ENCODE data around the gene SLC23A3.

Gene SLC23A3

GRCh38 chr2:219126555-219126954 lies 43.3 kb downstream of the SLC23A3 start:
- no peak overlapping the region for H3K4me3 ChIP-seq (ENCODE audit: low read depth, low read length)
- TF ChIP-seq CTCF (IDR thresholded peaks at IDR 0.05; ENCODE audit: insufficient read depth, low read depth, low read length, missing control alignments), result no peak
- no peak for DNase-seq (ENCODE audit: low read depth)

GRCh38 chr2:219125886-219126270 lies 44.0 kb downstream of the SLC23A3 start:
- no peak for TF ChIP-seq CTCF (IDR thresholded peaks at IDR 0.05; ENCODE audit: insufficient read depth, low read depth, low read length, missing control alignments)
- no peak overlapping the region for H3K4me3 ChIP-seq (ENCODE audit: low read depth, low read length)
- no peak for DNase-seq (ENCODE audit: low read depth)

GRCh38 chr2:219125225-219125885 lies 44.5 kb downstream of the SLC23A3 start:
- no peak overlapping the region for H3K4me3 ChIP-seq (ENCODE audit: low read depth, low read length)
- no peak for TF ChIP-seq CTCF (IDR thresholded peaks at IDR 0.05; ENCODE audit: insufficient read depth, low read depth, low read length, missing control alignments)
- DNase-seq (ENCODE audit: low read depth), result no peak

GRCh38 chr2:219124381-219125110 lies 45.3 kb downstream of the SLC23A3 start:
- H3K4me3 ChIP-seq (ENCODE audit: low read depth, low read length), result no peak overlapping the region
- DNase-seq (ENCODE audit: low read depth), result no peak
- TF ChIP-seq CTCF (IDR thresholded peaks at IDR 0.05; ENCODE audit: insufficient read depth, low read depth, low read length, missing control alignments), result no peak

GRCh38 chr2:219123356-219124135 lies 46.3 kb downstream of the SLC23A3 start:
- no peak for DNase-seq (ENCODE audit: low read depth)
- no peak for TF ChIP-seq CTCF (IDR thresholded peaks at IDR 0.05; ENCODE audit: insufficient read depth, low read depth, low read length, missing control alignments)
- no peak overlapping the region for H3K4me3 ChIP-seq (ENCODE audit: low read depth, low read length)

GRCh38 chr2:219122202-219122980 lies 47.4 kb downstream of the SLC23A3 start:
- no peak for DNase-seq (ENCODE audit: low read depth)
- no peak for TF ChIP-seq CTCF (IDR thresholded peaks at IDR 0.05; ENCODE audit: insufficient read depth, low read depth, low read length, missing control alignments)
- H3K4me3 ChIP-seq (ENCODE audit: low read depth, low read length), result no peak overlapping the region

Measured in GM12865 (cell line).